Bronchial epithelial cell (primary cell): ENCODE data around the gene SEMA3D. TPM values are rescaled to one million over a fixed set of nuclear protein-coding genes. Genes with fewer than 3 reads are reported as not detected.

Experiments used
- DNase-seq: peaks from one replicate; pipeline ENCODE4 v3.0.0-alpha.2; 2010; ENCODE audit warnings: low read depth
- FAIRE-seq: peaks from 2 replicates; lab custom pipeline; 2011; peaks lifted over from hg19 to GRCh38; lab: Jason Lieb, UNC
- H3K27me3 ChIP-seq: 2 replicates; pipeline ENCODE4 v1.5.1; 2011; ENCODE audit warnings: low read length; ENCODE audit not compliant: control insufficient read depth, insufficient read depth
- H3K36me3 ChIP-seq: 2 replicates; pipeline ENCODE4 v1.5.1; 2011; ENCODE audit warnings: low read length; ENCODE audit not compliant: control insufficient read depth, insufficient read depth
- H3K4me3 ChIP-seq: 2 replicates; pipeline ENCODE4 v1.5.1; 2011; ENCODE audit warnings: mild to moderate bottlenecking, low read depth, low read length, control low read depth
- CTCF ChIP-seq: IDR thresholded peaks from 2 replicates; pipeline ENCODE4 v1.5.1; 2011; ENCODE audit warnings: mild to moderate bottlenecking, moderate library complexity, low read length, control low read depth, inconsistent platforms; ENCODE audit not compliant: insufficient read depth, severe bottlenecking
- total RNA-seq: library from RNA; depleted of rRNA; stranded (reverse); fragments of >200 nt; gene quantifications from 2 replicates; pipeline ENCODE4 v1.2.1, GENCODE V29; 2014

SEMA3D gene
- total RNA-seq, 1 donor from 2014 or later: 0.79 TPM

GRCh38 chr7:85144771-85145170, 42.1 kb downstream of the SEMA3D start:
- no peaks in the 10 kb centered on the region for H3K27me3 ChIP-seq
- TF ChIP-seq CTCF: no peak
- FAIRE-seq: no peak
- H3K4me3 ChIP-seq: no peak overlapping the region
- no peak for DNase-seq
- H3K36me3 ChIP-seq: no peaks in the 10 kb centered on the region

DNA sequence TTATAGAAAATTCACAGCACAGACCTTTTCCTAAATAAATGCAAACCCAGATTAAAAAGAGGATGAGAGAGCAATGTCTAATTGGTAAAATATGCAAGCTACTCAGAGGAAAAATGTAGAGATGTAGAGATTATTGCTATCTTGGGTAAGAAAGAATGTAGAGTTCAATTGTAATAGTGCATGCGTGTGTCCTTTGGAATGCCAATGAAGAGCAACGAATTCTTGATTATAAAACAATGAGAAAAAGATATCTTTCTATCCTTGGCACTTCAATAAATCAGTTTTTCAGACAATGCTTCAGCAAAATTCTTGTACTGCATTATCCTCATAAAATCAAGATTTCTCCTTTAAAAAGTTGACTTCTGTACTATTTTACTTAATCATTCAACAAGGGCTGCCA, 50.9 kb downstream of the SEMA3D start:
- FAIRE-seq (no peak), DNase-seq (no peak)
- no peak overlapping the region for H3K4me3 ChIP-seq

GRCh38 chr7:85133560-85133959, 53.3 kb downstream of the SEMA3D start:
- FAIRE-seq (no peak), DNase-seq (no peak)
- no peak overlapping the region for H3K4me3 ChIP-seq
- no peaks in the 10 kb centered on the region for H3K36me3 ChIP-seq
- TF ChIP-seq CTCF: no peak
- no peaks in the 10 kb centered on the region for H3K27me3 ChIP-seq

More for the DNA sequence above, 50.9 kb downstream of the SEMA3D start:
- H3K27me3 ChIP-seq: no peaks in the 10 kb centered on the region
- TF ChIP-seq CTCF: no peak
- H3K36me3 ChIP-seq: no peaks in the 10 kb centered on the region

DNA sequence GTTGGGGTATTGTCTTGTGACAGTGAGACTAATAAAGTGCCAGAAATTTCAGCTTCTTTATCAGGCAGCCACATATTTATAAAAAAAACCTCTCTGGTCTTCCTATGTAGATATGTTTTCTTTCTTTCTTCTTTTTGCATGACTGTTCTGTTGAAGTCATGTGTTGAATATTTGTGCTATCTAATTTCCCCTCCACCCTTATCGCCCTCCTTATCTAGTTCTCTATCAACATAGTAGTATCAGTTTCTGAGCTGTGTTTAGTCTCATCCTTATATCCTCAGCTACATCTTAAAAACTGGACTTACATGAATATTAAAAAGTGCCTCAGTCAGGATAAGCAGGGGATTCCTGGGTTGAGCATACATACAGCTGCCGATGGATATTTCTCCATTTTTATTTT, 53.9 kb downstream of the SEMA3D start:
- DNase-seq (no peak), FAIRE-seq (no peak)
- Histone ChIP-seq H3K36me3 (no peaks in the 10 kb centered on the region), H3K4me3 (no peak overlapping the region), H3K27me3 (no peaks in the 10 kb centered on the region)
- TF ChIP-seq CTCF: no peak

DNA sequence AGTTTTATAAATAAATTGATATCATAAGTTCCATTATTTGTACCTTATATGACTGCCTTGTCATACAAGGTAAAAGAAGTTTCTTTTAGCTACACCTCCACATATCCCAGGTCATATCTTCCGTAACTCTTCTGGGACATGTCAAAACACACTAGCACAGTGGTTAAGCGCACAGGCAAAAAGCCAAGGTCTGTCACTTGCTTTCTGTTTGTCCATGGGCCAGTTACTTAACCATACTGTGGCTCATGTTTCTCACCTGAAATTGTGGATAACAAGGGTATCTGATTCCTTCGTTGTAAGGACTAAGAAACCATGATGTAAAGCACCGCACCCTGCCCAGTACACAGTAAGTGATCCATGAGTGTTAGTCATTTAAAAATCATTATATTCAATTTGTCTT, 56.2 kb downstream of the SEMA3D start:
- peak; percentile 23 for FAIRE-seq
- peak; percentile 83 for DNase-seq
- no peak overlapping the region for H3K4me3 ChIP-seq
- H3K27me3 ChIP-seq: no peaks in the 10 kb centered on the region
- H3K36me3 ChIP-seq: no peaks in the 10 kb centered on the region
- no peak for TF ChIP-seq CTCF

GRCh38 chr7:85126383-85126782, 60.5 kb downstream of the SEMA3D start:
- no peaks in the 10 kb centered on the region for H3K27me3 ChIP-seq
- no peak for FAIRE-seq
- DNase-seq: no peak
- H3K36me3 ChIP-seq: no peaks in the 10 kb centered on the region
- H3K4me3 ChIP-seq: no peak overlapping the region
- no peak for TF ChIP-seq CTCF
